PC-9 (cell line): Measurements from ENCODE around the gene TBC1D9B.

Experiments used
- CTCF ChIP-seq: fragments of 200-600 bp; sonication (generic); conservative IDR thresholded peaks from 2 replicates; pipeline ENCODE4 v1.6.1; 2017; ENCODE audit warnings: mixed run types, antibody characterized with exemption, mild to moderate bottlenecking, moderate library complexity
- EZH2 ChIP-seq: fragments of 200-600 bp; sonication (generic); IDR thresholded peaks from 2 replicates; pipeline ENCODE4 v1.8.0; 2017; ENCODE audit warnings: antibody characterized with exemption, low read depth

- TF ChIP-seq CTCF (no peak), EZH2 (no peak)
Measured at GRCh38 chr5:179955062-179955461, 47.4 kb upstream of the TBC1D9B start.
